Middle frontal gyrus (tissue), 1 donor: ENCODE data around the gene SOCS6.
"Not testable (repeated sequence)": the region's sequence is repeated elsewhere in the genome, so short reads cannot be mapped to it uniquely, and the experiment has no call there.

Experiments
- DNase-seq: peaks from one replicate; pipeline ENCODE4 v3.0.0-alpha.2; 2015; ENCODE audit warnings: low spot score; ENCODE audit errors: extremely low spot score

Gene SOCS6

DNA sequence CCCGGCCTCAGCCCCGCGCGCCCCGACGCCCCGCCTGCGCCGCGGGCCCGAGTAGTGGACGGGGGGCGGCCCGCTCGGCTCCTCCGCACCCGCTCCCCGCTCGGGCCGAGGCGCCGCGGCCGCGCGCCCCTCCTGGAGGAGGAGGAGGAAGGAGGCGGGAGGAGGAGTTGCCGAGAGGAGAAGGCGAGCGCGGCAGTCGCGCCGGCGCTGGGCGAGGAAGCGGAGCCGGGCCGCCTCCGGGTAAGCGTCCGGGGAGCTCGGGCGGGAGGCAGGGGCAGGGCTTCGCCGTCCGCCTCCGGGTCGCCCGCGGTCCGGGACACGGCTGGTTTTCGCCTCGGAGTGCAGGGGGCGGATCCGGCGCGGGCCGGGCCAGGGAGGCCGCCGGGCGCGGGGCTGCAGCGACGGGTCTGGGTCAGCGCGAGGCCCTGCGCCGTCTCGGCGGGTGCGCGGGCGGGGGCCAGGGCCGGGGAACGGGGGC lies at the start of gene SOCS6:
TSS of gene SOCS6 (plus strand) at position 195 of the 478 bp plus-strand sequence. CDS start 35,624 bp downstream, outside the sequence.
- no peak for DNase-seq

DNA sequence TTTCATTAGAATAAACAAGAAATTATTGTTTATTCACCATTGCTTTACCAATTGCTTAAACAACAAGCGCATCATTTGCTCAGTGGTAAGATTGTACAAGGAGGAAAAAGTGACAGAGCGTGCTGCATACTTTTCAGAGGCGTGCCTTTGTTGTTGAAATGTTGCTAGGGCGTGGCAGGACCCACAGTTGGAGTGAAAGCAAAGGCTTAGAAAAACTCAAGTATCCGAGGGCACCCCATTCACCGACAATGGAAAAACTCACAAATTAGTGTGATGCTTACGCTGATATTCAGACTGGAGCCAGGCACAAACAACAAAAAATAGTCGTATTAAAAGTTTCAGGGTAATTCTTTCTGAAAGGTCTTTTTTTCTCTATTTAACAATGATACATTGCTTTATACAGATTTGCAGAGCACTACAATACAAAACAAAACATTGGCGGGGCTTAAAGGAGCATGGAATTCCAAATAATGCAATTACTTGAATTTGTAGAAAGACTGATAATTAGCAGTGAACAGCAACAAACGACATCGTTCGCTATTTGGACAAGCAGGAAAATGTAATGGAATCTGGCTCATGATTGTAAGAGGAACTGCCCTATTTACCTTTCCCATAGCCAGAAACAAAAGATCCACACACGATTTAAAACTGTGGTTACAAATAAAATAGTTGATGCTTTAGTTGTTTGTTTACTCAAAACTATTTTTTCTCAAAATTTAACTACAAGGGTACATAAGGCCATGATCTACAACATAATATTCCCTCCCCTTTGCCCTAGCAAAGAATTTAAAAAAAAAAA lies 45.5 kb upstream of the SOCS6 start:
- DNase-seq, result no peak

- DNase-seq, result no peak
Observed at GRCh38 chr18:70246061-70246466, 42.8 kb upstream of the SOCS6 start.

DNA sequence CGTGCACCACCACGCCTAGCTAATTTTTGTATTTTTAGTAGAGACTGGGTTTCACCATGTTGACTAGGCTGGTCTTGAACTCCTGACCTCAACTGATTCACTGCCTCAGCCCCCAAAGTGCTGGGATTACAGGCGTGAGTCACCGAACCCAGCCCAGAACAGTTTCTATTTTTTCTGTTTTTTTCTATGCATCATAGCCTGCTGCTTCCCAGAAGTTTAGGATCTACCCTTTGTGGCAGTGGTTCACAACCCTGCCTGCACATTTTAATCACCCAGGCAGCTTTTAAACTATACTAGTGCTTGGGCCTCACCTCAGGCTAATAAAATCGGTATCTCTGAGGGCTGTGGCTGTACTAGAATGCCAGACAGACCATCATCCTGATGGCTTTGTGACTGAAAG lies 39.7 kb upstream of the SOCS6 start:
- DNase-seq, result no peak

DNA sequence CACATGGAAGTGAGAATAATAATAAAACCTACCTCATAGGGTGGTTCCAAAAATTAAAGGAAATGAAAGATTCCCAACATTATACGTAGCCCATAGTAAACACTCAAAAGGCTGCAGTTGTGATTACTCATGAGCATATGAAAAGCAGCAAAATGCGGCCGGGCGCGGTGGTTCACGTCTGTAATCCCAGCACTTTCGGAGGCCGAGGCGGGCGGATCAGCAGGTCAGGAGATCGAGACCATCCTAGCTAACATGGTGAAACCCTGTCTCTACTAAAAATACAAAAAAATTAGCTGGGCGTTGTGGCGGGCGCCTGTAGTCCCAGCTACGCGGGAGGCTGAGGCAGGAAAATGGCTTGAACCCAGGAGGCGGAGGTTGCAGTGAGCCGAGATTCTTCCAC lies 39.0 kb upstream of the SOCS6 start:
- not testable (repeated sequence) for DNase-seq

DNA sequence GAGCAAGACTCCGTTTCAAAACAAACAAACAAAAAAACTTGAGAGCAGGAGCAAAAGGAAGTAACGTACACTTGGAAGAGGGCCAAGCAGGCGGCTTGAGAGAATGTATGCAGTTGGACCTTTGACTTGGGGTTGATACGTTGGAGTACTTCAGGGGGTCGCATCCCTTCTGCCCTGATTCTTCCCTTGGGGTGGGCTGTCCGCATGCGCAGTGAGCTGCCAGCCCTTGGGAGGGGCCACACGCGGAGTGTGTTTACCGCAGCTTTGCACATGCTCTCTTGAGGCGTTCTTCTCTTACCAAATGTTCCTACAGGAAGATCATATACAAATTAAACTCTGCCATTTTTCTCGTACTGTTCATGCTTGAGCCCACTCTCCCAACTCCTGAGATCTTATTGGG lies 38.1 kb upstream of the SOCS6 start:
- no peak for DNase-seq

DNA sequence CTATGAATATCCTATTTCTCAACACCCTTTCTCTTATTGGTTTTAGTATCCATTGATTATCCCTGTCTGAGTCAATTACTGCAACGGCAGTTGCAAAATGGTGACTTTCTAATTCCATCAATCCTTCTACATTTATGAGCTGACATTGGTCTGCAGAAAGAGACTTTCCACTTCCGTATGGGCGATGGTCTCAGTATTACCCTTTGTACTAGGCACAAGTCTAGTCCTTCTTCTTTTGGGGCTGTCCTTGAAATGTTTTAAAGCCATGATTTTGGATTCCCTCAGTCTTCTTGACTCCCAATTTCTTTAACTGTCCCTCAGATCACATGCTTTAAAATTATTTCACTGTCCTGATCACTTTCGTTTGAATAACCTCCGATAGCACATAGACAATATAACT lies 32.7 kb upstream of the SOCS6 start:
- no peak for DNase-seq

- no peak for DNase-seq
Observed at GRCh38 chr18:70256994-70257393, 31.9 kb upstream of the SOCS6 start.

DNA sequence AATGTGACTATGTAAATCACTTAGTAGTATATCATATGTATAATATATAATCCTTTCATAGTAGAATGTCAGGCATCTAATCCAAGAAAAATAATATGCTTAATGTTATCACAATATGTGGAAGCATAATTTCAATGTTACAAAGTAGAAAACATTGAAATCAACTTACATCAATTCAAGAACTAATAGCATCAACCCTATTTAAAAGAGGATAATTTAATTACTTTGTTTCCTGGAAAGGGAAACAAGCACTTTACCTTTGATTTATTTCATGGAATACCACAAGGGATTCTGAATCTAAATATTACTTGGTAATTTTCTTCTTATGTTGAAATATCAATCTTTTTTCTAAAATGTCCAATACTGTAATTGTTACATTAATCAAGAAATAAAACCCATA lies 30.6 kb upstream of the SOCS6 start:
- DNase-seq, result no peak

- no peak for DNase-seq
Observed at GRCh38 chr18:70260683-70261082, 28.2 kb upstream of the SOCS6 start.

- no peak for DNase-seq
Observed at GRCh38 chr18:70261141-70261788, 27.6 kb upstream of the SOCS6 start.

DNA sequence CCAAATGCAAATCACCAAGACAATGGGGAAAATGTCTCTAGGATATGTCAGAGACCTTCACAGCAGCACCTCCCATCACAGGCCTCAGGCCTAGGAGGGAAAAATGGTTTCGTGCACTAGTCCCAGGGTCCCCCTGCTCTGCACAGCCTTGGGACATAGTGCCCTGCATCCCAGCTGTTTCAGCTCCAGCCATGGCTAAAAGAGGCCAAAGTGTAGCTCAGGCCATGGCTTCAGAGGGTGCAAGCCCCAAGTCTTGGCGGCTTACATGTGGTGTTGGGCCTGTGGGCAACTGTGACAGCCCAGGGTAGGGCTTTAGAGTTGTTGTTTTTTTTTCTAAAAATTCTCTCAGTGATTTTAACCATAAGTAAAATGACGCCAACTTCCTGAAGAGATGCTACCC lies 25.5 kb upstream of the SOCS6 start:
- no peak for DNase-seq

DNA sequence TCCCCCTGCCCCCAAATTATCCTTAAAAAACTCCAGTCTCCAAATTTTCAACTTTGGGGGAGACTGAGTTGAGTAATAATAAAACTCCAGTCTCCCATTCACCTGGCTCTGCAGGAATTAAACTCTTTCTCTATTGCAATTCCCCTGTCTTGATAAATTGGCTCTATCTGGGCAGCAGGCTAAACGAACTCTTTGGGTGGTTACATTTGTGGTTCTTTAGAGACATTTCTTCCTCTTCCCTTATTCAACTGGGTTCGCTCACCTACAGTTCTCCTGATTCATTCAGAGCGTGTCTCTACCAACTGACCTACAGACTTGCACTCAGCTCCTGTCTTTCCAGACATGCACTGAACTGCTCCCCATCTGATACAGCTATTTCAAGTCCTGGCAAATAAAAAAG lies 17.1 kb upstream of the SOCS6 start:
- no peak for DNase-seq

DNA sequence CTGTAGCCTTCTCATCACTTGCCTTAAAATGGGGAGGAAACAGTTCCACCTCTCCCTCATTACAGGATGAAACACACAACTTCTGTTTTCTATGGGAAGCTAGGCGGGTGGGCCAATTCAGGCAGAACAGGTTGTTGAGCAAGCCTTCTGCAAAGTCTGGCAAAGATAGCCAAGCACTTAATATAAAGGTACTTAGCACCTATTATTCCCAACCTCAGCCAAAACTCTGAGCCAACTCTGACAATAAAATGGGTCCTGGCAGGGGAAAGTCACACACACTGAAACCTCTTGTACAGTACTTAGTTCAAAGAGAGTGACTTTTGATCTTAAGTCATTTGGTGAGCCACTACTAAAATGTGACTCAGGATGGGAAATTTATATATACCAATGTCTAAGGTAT lies 15.8 kb upstream of the SOCS6 start:
- DNase-seq, result no peak

DNA sequence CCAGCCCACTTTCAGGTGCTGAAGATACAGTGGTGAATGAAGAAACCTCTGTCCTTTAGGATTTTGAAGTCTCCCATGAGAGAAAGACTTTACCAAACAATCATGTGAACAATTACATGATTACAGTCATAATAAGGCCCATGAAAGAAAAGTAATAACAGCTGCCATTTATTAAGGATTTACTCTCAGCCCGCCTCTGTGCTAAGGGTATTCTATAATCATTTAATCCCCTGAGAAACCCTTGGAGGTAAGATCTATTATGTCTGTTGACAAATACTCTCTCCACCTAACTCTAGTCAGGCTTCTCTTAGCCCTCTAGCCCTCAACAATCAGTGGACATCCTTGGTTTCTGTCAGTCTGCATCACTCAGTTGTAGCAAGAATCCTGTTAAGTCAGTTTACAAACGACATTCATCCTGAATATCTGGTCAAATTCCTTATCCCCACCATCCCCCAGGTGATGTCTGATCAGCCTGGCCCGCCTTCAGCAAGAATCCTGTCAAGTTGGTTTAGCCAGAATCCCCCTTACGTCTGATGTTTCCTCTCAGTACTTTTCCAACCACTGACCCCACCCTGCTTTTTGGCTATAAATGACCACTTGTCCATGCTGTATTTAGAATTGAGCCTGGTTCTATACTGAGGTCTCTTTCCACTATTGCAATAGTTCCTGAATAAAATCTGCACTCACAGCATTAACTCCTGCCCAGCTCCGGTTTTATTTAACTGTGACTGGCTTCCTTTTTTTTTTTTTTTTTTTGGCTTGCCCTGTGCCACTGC lies 12.2 kb upstream of the SOCS6 start:
- no peak for DNase-seq

DNA sequence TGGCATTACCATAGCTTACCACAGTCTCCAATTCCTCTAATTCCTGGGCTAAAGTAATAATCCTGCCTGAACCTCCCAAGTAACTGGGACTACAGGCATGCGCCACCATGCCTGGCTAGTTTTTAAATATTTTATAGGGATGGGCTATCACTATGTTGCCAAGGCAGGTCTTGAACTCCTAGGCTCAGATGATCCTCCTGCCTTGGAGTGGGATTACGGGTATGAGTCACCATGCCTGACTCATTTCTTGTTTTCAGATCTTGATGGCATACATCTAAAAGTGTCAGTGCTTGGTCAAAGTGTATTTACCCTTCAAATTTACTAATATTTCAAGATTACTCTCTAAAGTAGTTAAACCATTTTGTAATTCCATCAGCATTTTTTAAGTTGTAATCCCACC lies 9.4 kb upstream of the SOCS6 start:
- DNase-seq, result no peak

DNA sequence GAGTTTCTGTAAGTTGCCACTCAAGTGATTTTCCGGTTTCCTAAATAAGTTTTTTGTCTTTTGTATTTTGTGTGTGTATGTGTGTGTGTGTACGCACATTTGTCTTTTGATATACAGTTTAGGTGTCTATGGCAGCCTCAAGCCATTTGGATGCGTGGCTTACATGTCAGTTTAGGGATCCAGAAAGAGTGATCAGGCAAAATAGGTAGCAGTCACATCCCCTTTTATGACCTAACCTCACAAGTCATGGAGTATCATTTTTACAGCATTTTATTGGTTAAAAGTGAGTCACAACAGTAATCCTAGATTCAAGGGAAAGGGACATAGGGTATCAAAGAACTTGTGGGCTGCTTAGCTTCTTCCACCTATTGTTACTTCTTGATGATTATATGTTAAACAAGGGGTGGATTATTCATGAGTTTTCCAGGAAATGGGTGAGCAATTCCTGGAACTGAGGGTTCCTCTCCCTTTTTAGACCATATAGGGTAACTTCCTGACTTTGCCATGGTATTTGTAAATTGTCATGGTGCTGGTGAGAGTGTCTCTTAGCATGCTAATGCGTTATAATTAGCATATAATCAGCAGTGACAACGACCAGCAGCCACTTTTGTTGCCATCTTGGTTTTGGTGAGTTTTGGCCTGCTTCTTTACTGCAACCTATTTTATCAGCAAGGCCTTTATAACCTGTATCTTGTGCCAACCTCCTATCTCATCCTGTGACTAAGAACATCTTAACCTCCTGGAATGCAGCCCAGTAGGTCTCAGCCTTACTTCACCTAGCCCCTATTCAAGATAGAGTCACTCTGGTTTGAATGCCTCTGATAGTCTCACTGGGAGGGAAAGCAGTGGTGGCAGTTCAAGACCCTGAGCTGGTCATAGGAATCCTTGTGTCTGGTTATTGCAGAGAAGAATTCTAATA lies 8.6 kb upstream of the SOCS6 start:
- no peak for DNase-seq

- DNase-seq, result no peak
Observed at GRCh38 chr18:70284976-70285620, 3.7 kb upstream of the SOCS6 start.

GRCh38 chr18:70287731-70288130 lies 1.1 kb upstream of the SOCS6 start:
- no peak for DNase-seq

DNA sequence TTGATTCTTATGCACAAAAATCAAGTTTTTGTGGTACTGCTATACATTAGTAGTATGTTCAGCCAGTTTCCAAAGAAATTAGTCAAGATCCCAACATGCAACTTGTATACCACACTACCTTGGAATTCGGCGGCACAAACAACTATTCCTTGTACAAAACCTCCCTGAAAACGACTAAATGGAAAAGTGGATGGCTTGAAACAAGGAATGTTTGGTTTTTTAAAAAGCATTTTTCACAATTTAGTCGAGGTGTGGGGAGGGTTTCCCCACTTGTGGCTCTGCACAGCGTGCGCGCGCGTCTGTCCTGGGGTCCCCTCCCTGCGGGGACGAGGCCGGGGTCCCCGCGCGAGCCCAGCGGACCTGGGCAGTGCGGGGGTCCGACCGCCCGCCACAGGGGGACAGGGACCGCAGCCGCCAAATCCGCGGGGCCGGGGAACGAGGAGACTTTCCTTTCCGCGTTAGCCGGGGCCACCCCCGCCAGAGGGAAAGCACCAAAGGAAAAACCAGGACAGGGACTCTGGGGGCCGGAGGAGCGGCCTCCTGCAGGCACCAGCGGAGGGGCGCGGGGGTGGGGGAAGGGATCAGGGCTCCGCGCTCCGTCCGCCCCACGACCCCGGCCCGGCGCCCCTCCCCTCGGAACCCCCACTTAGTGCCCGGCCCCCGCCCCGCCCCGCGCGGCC lies 534 bp upstream of the SOCS6 start:
- no peak for DNase-seq
